ENCODE results near the gene INTS3.

The INTS3 gene

DNA sequence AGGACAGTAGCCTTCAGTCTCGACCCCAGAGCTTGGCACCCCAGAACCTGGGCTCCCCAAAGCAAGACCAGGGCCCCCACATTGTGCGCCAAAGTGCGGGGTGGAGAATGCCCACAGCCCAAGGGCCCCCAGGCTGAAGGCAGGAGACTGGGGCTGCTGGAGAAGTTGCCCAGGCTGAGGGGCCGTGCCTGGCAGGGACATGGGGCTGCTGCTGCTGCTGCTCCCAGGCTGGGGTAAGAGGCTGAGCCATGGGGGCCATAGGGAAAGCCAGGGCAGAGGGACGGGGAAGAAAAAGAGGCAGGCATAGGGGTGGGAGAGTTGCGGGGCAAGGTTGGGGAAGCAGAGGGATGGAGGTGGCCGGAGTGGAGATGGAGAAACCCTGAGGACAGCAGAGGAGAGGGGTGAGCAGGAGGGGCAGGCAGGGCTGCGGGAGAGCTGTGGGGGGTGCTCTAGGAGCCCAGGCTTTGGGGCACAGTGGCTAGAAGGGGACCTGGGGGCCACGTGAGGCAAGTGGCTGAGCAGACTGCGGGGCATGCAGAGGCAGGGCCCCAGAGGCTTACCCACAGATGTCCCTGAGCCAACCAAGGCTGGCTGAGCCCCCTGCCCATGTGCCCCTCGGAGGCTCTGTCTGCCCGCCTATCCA, 66.2 kb downstream of the INTS3 start:
- TF ChIP-seq, protein P1, sequence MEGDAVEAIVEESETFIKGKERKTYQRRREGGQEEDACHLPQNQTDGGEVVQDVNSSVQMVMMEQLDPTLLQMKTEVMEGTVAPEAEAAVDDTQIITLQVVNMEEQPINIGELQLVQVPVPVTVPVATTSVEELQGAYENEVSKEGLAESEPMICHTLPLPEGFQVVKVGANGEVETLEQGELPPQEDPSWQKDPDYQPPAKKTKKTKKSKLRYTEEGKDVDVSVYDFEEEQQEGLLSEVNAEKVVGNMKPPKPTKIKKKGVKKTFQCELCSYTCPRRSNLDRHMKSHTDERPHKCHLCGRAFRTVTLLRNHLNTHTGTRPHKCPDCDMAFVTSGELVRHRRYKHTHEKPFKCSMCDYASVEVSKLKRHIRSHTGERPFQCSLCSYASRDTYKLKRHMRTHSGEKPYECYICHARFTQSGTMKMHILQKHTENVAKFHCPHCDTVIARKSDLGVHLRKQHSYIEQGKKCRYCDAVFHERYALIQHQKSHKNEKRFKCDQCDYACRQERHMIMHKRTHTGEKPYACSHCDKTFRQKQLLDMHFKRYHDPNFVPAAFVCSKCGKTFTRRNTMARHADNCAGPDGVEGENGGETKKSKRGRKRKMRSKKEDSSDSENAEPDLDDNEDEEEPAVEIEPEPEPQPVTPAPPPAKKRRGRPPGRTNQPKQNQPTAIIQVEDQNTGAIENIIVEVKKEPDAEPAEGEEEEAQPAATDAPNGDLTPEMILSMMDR (IDR thresholded peaks at IDR 0.05; ENCODE audit: low read depth, low read length): no peak
- no peak overlapping the region for H3K4me3 ChIP-seq (replicated peaks in 1 of 2; ENCODE audit: low read depth in 2 of 2, low read length in 2 of 2)

DNA sequence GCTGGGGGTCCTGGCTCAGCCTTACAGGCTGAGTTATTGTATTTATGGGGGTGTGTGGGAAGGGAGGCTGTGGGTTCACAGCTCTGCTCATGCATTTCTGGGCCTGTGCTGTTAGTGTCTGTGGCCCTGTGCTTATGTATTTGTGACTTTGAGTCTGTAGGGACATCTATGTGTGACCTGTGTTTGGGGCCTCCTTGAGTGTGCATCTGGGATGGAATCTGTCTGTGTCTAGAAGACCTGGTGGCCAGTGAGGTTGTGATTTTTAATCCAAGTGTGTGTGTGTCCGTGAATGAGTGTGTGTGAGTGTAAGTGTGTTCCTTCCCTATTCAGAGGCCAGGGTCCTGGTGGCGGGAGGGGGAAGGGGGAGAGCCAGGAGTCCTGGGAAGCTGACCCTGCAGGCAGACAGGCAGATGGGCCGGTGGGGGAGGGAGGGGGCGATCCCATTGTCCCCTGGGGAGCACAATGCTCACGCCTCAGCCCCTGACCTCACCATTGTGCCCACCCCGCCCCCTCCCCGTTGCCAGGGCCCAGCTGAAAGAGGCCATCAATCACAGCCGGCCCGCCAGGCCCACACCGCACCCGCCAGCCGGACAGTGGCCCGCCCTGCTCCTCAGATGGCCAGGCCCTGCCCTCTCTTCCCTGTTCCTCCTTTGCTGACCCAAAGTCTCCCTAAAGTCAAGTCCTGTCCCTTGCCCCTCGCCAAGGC, 66.9 kb downstream of the INTS3 start:
- TF ChIP-seq, protein P1 (IDR thresholded peaks at IDR 0.05; ENCODE audit: low read depth, low read length): no peak
- no peak for DNase-seq (ENCODE audit: low read depth in 2 of 2)
- no peak overlapping the region for H3K4me3 ChIP-seq (replicated peaks in 1 of 2; ENCODE audit: low read depth in 2 of 2, low read length in 2 of 2)

More for the DNA sequence above, 66.2 kb downstream of the INTS3 start:
- no peak for DNase-seq (ENCODE audit: low read depth in 2 of 2)

DNA sequence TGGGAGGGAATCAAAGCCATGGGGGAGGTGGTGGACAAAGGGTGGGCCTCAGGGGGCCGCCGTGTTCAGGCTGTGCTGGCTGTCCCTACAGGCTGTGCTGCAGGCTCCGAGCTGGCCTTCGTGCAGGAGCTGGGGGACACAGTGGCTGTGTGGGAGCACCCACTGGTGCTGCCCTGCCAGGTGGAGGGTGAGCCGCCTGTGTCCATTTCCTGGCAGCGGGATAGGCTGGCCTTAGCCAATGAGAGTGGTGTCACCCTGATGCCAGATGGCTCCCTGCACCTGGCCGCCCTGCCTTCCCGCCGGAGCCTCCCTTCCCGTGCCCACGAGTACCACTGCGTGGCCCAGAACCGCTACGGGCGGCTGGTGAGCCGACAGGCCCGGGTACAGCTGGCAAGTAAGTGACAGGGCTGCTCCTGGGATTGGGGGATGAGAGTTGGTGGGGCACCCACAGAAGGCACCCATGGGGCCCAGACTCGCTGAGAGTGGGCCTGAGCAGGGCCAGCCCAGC, 67.5 kb downstream of the INTS3 start:
- TF ChIP-seq, protein P1 (IDR thresholded peaks at IDR 0.05; ENCODE audit: low read depth, low read length): no peak
- H3K4me3 ChIP-seq (replicated peaks in 1 of 2; ENCODE audit: low read depth in 2 of 2, low read length in 2 of 2): no peak overlapping the region

DNA sequence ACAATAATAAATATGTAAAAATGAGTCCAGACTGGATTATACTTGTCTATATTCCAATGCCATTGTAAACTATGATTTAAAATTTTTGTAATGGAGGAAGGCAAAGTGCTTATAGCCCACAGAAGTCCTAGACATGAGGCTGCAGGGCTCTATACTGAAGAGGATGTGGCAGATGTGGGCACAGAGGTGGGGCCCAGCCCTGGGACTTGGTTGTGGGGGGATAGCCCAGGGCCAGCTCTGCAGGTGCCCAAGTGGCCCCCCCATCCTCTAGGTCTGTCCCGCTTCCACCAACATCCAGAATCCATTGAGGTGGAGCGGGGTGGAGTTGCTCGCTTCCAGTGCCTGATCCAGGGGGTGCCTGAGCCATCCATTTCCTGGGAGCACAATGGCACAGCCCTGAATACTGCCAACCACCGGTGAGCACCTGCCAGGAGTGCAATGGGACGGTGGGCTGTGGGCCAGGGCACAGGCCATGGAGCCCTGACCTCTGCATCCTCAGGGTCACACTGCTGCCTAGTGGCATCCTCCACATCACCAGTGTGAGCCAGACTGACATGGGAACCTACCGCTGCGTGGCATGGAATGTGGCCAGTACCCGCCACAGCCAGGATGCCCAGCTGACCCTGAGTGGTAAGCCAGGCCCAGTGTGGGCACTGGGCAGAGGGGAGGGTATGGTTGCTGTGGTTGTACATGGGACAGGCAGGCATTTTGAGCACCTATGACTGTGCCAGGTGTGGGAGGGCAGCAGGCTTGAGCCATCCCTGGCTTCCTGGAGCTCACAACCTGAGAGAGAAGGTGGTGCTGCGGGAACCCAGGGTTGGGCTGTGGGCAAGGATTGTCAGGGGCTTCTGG, 68.3 kb downstream of the INTS3 start:
- H3K4me3 ChIP-seq (replicated peaks in 1 of 2; ENCODE audit: low read depth in 2 of 2, low read length in 2 of 2): no peak overlapping the region
- no peak for DNase-seq (ENCODE audit: low read depth in 2 of 2)
- TF ChIP-seq, protein P1 (IDR thresholded peaks at IDR 0.05; ENCODE audit: low read depth, low read length): no peak

More for the DNA sequence above, 67.5 kb downstream of the INTS3 start:
- no peak for DNase-seq (ENCODE audit: low read depth in 2 of 2)

DNA sequence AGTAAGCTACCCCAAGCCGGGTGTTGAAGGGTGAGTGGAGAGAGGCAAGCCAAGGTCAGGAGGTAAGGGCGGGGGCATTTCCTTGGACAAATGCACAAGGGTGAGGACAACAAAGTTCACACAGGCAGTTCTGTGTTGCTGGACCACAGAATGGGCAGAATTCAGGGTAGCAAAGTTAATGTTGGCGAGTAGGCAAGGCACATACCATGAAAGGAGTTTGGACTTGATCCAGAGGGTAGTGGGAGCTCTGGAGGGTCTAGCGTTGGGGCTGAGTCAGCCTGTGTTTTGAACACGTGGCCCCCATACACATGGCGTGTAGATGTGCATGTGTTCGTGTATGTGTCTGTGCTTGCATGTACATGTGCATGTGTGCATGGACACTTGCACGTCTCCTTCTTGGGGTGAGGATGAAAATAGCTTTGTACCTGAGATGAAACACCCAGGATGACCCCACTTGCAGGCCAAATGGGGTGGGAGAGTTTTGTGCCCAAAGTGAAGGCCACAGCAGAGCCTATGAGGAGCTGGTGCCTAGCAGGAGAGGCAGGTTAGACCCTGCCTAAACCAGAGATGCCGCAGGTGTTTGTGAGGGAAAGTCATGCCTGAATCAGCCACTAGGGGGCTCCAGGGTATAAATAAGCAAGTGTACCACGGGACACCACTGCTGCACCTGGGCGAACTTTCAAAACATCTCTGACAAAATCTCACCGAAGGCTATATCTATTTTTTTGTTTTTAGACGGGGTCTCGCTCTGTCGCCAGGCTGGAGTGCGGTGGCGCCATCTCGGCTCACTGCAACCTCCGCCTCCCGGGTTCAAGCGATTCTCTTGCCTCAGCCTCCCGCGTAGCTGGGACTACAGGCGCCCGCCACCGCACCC, 69.2 kb downstream of the INTS3 start:
- TF ChIP-seq, protein P1 (IDR thresholded peaks at IDR 0.05; ENCODE audit: low read depth, low read length): peak; percentile 91
- DNase-seq (ENCODE audit: low read depth in 2 of 2): peak; percentile 74 to 80
- no peak overlapping the region for H3K4me3 ChIP-seq (replicated peaks in 1 of 2; ENCODE audit: low read depth in 2 of 2, low read length in 2 of 2)

DNA sequence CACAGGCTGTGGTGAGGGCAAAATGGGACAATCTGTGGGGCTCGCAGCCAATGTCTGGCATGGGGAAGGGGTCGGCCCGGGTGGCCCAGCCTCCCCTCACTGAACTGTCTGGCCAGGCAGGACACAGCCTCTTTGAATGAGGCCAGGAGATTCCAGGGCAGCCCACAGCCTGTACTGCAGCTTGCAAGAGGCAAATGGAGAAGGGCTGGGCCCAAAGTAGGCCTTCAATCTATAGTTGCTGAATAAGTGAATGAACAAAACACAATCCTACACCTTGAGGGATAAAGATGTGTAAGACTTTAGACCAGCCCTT, 70.6 kb downstream of the INTS3 start:
- no peak overlapping the region for H3K4me3 ChIP-seq (replicated peaks in 1 of 2; ENCODE audit: low read depth in 2 of 2, low read length in 2 of 2)
- TF ChIP-seq, protein P1 (IDR thresholded peaks at IDR 0.05; ENCODE audit: low read depth, low read length): no peak

More for the DNA sequence above, 70.6 kb downstream of the INTS3 start:
- no peak for DNase-seq (ENCODE audit: low read depth in 2 of 2)

All from cardiac fibroblast (primary cell).